Body of pancreas (tissue), 4 donors: ENCODE data around the gene ARAF. TPM values are rescaled to one million over a fixed set of nuclear protein-coding genes. Genes with fewer than 3 reads are reported as not detected.
A peak's percentile ranks its signal among the peaks of the same experiment; 100 is the strongest.

Source experiments
- ATAC-seq: fragments of 150-250 bp; one replicate; pipeline ENCODE4 v1.9.1; 2016
- DNase-seq, 4 donors: peaks; one replicate each; pipeline ENCODE4 v3.0.0-alpha.2; 2019
- H3K27ac ChIP-seq, 4 donors: fragments of 200-600 bp; sonication (generic); 1 replicate in 3 of 4; 2 replicates in 1 of 4; pipeline versions ENCODE4 v1.5.1 to v1.6.1; 2016 to 2019; ENCODE audit warnings: mild to moderate bottlenecking in 1 of 4, mixed read lengths in 1 of 4, moderate library complexity in 1 of 4
- H3K27me3 ChIP-seq, 2 donors: fragments of 200-600 bp; sonication (generic); one replicate each; pipeline ENCODE4 v1.6.0; 2016; ENCODE audit warnings: mild to moderate bottlenecking in 1 of 2
- H3K36me3 ChIP-seq, 2 donors: fragments of 200-600 bp; sonication (generic); replicated peaks in 1 of 2; 2 replicates each; pipeline ENCODE4 v1.5.1; 2016; ENCODE audit warnings: low read depth in 2 of 2; ENCODE audit not compliant: insufficient read depth in 1 of 2
- H3K4me1 ChIP-seq: fragments of 200-600 bp; sonication (generic); one replicate; pipeline ENCODE4 v1.6.0; 2016
- H3K4me3 ChIP-seq, 2 donors: fragments of 200-600 bp; sonication (generic); 1 replicate in 1 of 2; 2 replicates in 1 of 2; pipeline ENCODE4 v1.5.1; 2016 to 2019
- H3K9me3 ChIP-seq, 3 donors: fragments of 200-600 bp; sonication (generic); 1 replicate in 2 of 3; 2 replicates in 1 of 3; pipeline ENCODE4 v1.5.1; 2016
- POLR2A ChIP-seq, 3 donors: fragments of 450-650 bp; IDR thresholded peaks; one replicate each; pipeline ENCODE4 v1.6.1; 2016; ENCODE audit warnings: antibody characterized with exemption in 3 of 3, mild to moderate bottlenecking in 2 of 3
- WGBS, 2 donors: methylation state at CpG; one replicate each; pipeline ENCODE4 v1.1.5; 2017; 5-methylcytosine and 5-hydroxymethylcytosine counted together
- intact Hi-C: fragments of 100-400 bp; cut with DNase I; formaldehyde crosslinking; loops from one replicate; pipeline ENCODE4 v1.15.1; 2023
- total RNA-seq, 2 donors: library from RNA; depleted of rRNA; stranded (reverse); fragments of >200 nt; gene quantifications; one replicate each; pipeline ENCODE4 v1.1.0, GENCODE V29; 2016
- TF ChIP-seq, protein P1 (sequence below), 7 experiments: fragments of 450-650 bp in 4 of 7; fragments of 200-600 bp in 3 of 7; sonication (generic) in 3 of 7; IDR thresholded peaks; one replicate each; pipeline ENCODE4 v1.5.1; 2016 to 2019; ENCODE audit warnings: antibody characterized with exemption in 7 of 7

ARAF gene
- total RNA-seq, 2 donors from 2014 or later = 43.3 to 48.5 TPM

DNA sequence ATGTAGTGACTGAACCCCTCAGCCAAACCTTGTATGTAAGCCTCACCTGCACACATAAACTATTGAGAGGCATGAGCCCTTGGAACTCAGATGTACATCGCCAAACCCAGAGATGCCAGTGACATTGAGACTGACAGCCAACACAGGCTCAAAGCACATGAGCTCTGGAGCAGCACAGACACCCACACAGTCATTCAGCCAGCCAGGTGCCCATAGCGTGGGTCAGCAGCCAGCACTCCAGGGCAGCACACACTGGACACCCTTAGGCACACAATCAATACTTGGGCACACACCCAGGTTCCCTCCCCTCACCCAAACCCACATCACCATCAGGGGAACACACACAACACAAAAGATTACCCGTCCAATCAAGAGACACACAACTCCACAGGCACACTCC lies 16.9 kb downstream of the ARAF start:
- 36 to 40% methylated on average over 1 to 3 of the region's 3 CpGs for WGBS, 2 donors
- intact Hi-C loops = no loop called here

DNA sequence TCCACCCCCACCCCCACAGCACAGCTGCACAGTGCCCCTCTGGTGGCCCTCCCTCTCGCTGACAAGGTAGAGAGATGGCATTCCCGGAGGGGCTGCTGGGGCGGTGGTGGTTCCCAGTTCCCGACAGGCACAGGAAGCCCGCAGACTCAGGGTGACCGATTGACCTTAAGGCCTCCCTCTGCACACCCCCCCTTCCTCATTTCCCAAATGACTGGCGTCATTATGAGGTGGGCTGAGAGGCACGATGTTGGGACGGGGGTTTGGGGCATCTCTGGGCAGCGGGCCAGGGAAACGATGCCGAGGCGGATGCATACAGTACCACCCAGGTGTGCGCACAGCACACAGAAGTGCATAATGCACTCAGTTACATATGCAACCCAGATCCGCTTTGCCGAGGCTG lies 17.7 kb downstream of the ARAF start:
- TF ChIP-seq POLR2A (IDR thresholded peaks at IDR 0.05) = no peak
- TF ChIP-seq, protein P1, sequence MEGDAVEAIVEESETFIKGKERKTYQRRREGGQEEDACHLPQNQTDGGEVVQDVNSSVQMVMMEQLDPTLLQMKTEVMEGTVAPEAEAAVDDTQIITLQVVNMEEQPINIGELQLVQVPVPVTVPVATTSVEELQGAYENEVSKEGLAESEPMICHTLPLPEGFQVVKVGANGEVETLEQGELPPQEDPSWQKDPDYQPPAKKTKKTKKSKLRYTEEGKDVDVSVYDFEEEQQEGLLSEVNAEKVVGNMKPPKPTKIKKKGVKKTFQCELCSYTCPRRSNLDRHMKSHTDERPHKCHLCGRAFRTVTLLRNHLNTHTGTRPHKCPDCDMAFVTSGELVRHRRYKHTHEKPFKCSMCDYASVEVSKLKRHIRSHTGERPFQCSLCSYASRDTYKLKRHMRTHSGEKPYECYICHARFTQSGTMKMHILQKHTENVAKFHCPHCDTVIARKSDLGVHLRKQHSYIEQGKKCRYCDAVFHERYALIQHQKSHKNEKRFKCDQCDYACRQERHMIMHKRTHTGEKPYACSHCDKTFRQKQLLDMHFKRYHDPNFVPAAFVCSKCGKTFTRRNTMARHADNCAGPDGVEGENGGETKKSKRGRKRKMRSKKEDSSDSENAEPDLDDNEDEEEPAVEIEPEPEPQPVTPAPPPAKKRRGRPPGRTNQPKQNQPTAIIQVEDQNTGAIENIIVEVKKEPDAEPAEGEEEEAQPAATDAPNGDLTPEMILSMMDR (IDR thresholded peaks at IDR 0.05) = no peak
- no peaks in the 10 kb centered on the region for H3K27me3 ChIP-seq
- peaks cover 5% of the 10 kb centered on the region for H3K4me1 ChIP-seq
- H3K27ac ChIP-seq = no peak overlapping the region
- intact Hi-C loops = no loop called here
- no peak overlapping the region for H3K4me3 ChIP-seq
- ATAC-seq = no peak
- peak in 1 of 4 donors; percentile 33 for DNase-seq
- no peaks in the 10 kb centered on the region for H3K36me3 ChIP-seq
- WGBS, 2 donors = 27 to 50% methylated on average over 2 to 6 of the region's 16 CpGs
- H3K9me3 ChIP-seq = no peaks in the 10 kb centered on the region

More for the DNA sequence above, 16.9 kb downstream of the ARAF start:
- Histone ChIP-seq H3K27me3 (no peaks in the 10 kb centered on the region), H3K27ac (no peak overlapping the region), H3K4me3 (no peak overlapping the region), H3K4me1 (peaks cover 12% of the 10 kb centered on the region), H3K9me3 (no peaks in the 10 kb centered on the region), H3K36me3 (no peaks in the 10 kb centered on the region)
- DNase-seq = no peak
- TF ChIP-seq POLR2A (IDR thresholded peaks at IDR 0.05) = no peak
- TF ChIP-seq, protein P1 (IDR thresholded peaks at IDR 0.05) = no peak
- ATAC-seq = no peak

DNA sequence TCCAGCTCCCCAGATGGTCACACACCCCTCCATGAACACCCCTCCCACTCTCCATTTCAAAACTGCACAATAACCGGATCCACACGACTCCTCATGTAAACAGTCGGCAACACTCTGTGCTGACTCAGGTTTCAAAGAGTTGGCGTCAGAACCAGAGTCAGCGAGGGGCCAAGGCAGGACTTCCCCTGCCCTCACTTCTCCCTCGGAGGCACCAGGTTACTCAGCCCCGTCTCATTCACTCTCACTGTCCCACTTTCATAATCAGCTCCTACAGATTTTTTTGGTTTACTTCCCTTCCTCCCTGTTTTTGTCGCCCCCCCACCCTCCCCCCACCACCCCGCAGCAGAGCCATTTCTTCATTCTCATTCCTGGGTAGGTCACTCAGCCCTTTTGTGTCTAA lies 18.5 kb downstream of the ARAF start:
- ATAC-seq (no peak), DNase-seq (peak in 1 of 4 donors; percentile 38)
- no peak for TF ChIP-seq POLR2A (IDR thresholded peaks at IDR 0.05)
- TF ChIP-seq, protein P1 (IDR thresholded peaks at IDR 0.05) = no peak
- 56 to 65% methylated on average over 7 to 9 of the region's 9 CpGs for WGBS, 2 donors
- H3K36me3 ChIP-seq = no peaks in the 10 kb centered on the region
- no peak overlapping the region for H3K27ac ChIP-seq
- no peaks in the 10 kb centered on the region for H3K9me3 ChIP-seq
- no peaks in the 10 kb centered on the region for H3K27me3 ChIP-seq
- H3K4me1 ChIP-seq = no peaks in the 10 kb centered on the region
- no peak overlapping the region for H3K4me3 ChIP-seq
- intact Hi-C loops = no loop called here

DNA sequence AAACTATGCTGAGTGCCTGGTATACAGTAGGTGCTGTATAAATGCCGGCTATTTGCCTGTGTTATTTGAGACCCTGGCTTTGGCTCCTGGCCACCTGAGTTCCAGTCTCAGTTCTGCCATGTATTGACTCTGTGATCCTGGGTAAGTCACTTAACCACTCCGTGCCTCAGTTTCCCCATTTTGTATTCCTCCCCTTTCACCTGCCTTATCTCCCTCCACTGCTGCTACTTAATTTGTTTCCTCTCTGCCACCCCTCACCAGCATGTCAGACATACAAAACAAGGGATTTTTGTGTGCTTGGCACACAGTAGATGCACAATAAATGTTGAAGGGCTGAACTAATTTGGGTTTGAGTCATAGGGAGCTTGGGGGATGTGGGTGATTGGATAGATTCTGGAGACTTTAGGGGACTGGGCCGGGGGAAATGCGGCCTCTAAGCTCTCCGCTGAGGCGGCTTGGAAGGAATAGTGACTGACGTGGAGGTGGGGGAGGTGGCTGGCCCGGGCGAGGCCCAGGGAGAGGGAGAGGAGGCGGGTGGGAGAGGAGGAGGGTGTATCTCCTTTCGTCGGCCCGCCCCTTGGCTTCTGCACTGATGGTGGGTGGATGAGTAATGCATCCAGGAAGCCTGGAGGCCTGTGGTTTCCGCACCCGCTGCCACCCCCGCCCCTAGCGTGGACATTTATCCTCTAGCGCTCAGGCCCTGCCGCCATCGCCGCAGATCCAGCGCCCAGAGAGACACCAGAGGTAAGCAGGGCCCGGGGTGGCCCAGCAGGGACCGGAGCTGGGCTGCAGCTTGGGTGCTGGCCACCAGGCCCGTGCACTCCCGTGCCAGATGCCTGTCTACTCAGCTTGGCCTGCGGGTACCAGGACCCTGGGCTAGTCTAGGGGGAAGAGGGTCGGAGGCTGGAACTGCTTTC lies 21.0 kb downstream of the ARAF start, which contains the start of gene TIMP1:
Gene TIMP1, plus strand, starts transcription at position 706 of the 917 bp plus-strand sequence. CDS start 980 bp downstream, outside the sequence.
- H3K27ac ChIP-seq = peak within 1 kb of the TSS in 3 of 4 donors; percentile 34 to 50 (median 39)
- no peaks in the 10 kb centered on the region for H3K9me3 ChIP-seq
- H3K4me3 ChIP-seq = no peak within 1 kb of the TSS
- WGBS, 2 donors = 13 to 26% methylated on average over 13 to 16 of the region's 28 CpGs
- no peaks in the 10 kb centered on the region for H3K4me1 ChIP-seq
- DNase-seq (peak; percentile 58 to 83 (median 75)), ATAC-seq (peak; percentile 84)
- intact Hi-C loops = no loop called here
- H3K36me3 ChIP-seq = no peaks in the 10 kb centered on the region
- TF ChIP-seq, protein P1 (IDR thresholded peaks at IDR 0.05) = no peak
- peak in 1 of 3 donors; percentile 31 for TF ChIP-seq POLR2A (IDR thresholded peaks at IDR 0.05)
- H3K27me3 ChIP-seq = no peaks in the 10 kb centered on the region
